ENCODE measurements around the gene PRSS21.

DNA sequence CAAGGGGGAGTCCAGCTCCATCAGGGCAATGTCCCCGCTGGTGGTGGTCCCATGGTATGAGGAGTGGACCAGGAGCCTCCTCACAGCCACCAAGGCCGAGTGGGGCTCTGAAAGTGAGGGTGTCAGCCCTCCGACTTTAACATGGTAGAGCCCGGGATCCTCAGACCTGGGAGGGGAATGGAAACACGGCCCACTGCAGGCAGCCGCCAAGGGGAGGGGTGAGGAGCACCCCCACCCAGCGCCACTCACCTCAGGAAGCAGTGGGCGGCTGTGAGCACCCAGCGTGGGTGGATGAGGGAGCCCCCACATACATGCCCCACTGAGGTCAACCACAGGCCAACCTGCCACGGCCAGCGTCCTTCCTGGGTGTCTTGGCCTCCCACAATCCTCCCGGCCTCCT is 23.9 kb downstream of the PRSS21 start:
- TF ChIP-seq, protein P1, sequence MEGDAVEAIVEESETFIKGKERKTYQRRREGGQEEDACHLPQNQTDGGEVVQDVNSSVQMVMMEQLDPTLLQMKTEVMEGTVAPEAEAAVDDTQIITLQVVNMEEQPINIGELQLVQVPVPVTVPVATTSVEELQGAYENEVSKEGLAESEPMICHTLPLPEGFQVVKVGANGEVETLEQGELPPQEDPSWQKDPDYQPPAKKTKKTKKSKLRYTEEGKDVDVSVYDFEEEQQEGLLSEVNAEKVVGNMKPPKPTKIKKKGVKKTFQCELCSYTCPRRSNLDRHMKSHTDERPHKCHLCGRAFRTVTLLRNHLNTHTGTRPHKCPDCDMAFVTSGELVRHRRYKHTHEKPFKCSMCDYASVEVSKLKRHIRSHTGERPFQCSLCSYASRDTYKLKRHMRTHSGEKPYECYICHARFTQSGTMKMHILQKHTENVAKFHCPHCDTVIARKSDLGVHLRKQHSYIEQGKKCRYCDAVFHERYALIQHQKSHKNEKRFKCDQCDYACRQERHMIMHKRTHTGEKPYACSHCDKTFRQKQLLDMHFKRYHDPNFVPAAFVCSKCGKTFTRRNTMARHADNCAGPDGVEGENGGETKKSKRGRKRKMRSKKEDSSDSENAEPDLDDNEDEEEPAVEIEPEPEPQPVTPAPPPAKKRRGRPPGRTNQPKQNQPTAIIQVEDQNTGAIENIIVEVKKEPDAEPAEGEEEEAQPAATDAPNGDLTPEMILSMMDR (conservative IDR thresholded peaks at IDR 0.05): no peak
- TF ChIP-seq ZFX (IDR thresholded peaks at IDR 0.05): no peak
